Mononuclear cell (primary cell): Measurements from ENCODE around the gene BANP. TPM values are rescaled to one million over a fixed set of nuclear protein-coding genes. Genes with fewer than 3 reads are reported as not detected.
"Not testable (repeated sequence)": the region's sequence is repeated elsewhere in the genome, so short reads cannot be mapped to it uniquely, and the experiment has no call there.

Experiments
- H3K27me3 ChIP-seq: 2 replicates; pipeline ENCODE4 v1.6.0; 2011; ENCODE audit warnings: low read length, control low read depth; ENCODE audit not compliant: insufficient read depth
- H3K4me1 ChIP-seq: 2 replicates; pipeline ENCODE4 v1.5.1; 2011; ENCODE audit warnings: mild to moderate bottlenecking, low read length, control low read depth; ENCODE audit not compliant: insufficient read depth
- H3K4me3 ChIP-seq: 2 replicates; pipeline ENCODE4 v1.5.1; 2011; ENCODE audit warnings: mild to moderate bottlenecking, low read length, moderate library complexity
- H3K9me3 ChIP-seq: 2 replicates; pipeline ENCODE4 v1.5.1; 2011; ENCODE audit warnings: low read depth, mild to moderate bottlenecking, control low read depth, low read length
- total RNA-seq: library from RNA; depleted of rRNA; stranded (reverse); fragments of >200 nt; gene quantifications from one replicate; pipeline ENCODE4 v1.2.3, GENCODE V29; 2012

BANP gene
- total RNA-seq, 1 donor = 71.8 TPM

GRCh38 chr16:88092791-88093555, 141.7 kb downstream of the BANP start:
- not testable (repeated sequence) for H3K4me1 ChIP-seq, H3K9me3 ChIP-seq, H3K4me3 ChIP-seq, H3K27me3 ChIP-seq

GRCh38 chr16:88093556-88094252, 142.5 kb downstream of the BANP start:
- not testable (repeated sequence) for H3K4me1 ChIP-seq, H3K4me3 ChIP-seq, H3K9me3 ChIP-seq, H3K27me3 ChIP-seq

GRCh38 chr16:88094253-88094575, 143.0 kb downstream of the BANP start:
- H3K27me3 ChIP-seq, H3K4me1 ChIP-seq, H3K4me3 ChIP-seq, H3K9me3 ChIP-seq: not testable (repeated sequence)

- H3K9me3 ChIP-seq, H3K4me1 ChIP-seq, H3K27me3 ChIP-seq, H3K4me3 ChIP-seq: not testable (repeated sequence)
Observed at GRCh38 chr16:88094900-88095299, 143.7 kb downstream of the BANP start.

GRCh38 chr16:88096659-88097058, 145.4 kb downstream of the BANP start:
- not testable (repeated sequence) for H3K4me3 ChIP-seq, H3K27me3 ChIP-seq, H3K9me3 ChIP-seq, H3K4me1 ChIP-seq

- H3K27me3 ChIP-seq, H3K9me3 ChIP-seq, H3K4me3 ChIP-seq, H3K4me1 ChIP-seq: not testable (repeated sequence)
Observed at GRCh38 chr16:88098731-88099562, 147.7 kb downstream of the BANP start.

GRCh38 chr16:88099563-88099890, 148.3 kb downstream of the BANP start:
- H3K4me1 ChIP-seq = no peaks in the 10 kb centered on the region
- H3K9me3 ChIP-seq = no peaks in the 10 kb centered on the region
- H3K4me3 ChIP-seq = no peak overlapping the region
- no peaks in the 10 kb centered on the region for H3K27me3 ChIP-seq

- H3K9me3 ChIP-seq, H3K4me3 ChIP-seq, H3K4me1 ChIP-seq, H3K27me3 ChIP-seq: not testable (repeated sequence)
Observed at GRCh38 chr16:88099956-88100355, 148.7 kb downstream of the BANP start.

- not testable (repeated sequence) for H3K4me1 ChIP-seq, H3K4me3 ChIP-seq, H3K9me3 ChIP-seq, H3K27me3 ChIP-seq
Observed at GRCh38 chr16:88100801-88101622, 149.8 kb downstream of the BANP start.

- H3K4me1 ChIP-seq, H3K9me3 ChIP-seq, H3K4me3 ChIP-seq, H3K27me3 ChIP-seq: not testable (repeated sequence)
Observed at GRCh38 chr16:88101623-88102105, 150.4 kb downstream of the BANP start.

GRCh38 chr16:88102597-88102996, 151.4 kb downstream of the BANP start:
- H3K9me3 ChIP-seq = no peaks in the 10 kb centered on the region
- H3K4me1 ChIP-seq = no peaks in the 10 kb centered on the region
- no peak overlapping the region for H3K4me3 ChIP-seq
- no peaks in the 10 kb centered on the region for H3K27me3 ChIP-seq

GRCh38 chr16:88103011-88103410, 151.8 kb downstream of the BANP start:
- Histone ChIP-seq H3K9me3 (no peaks in the 10 kb centered on the region), H3K27me3 (no peaks in the 10 kb centered on the region), H3K4me3 (no peak overlapping the region), H3K4me1 (no peaks in the 10 kb centered on the region)

- no peaks in the 10 kb centered on the region for H3K27me3 ChIP-seq
- H3K4me3 ChIP-seq = no peak overlapping the region
- H3K9me3 ChIP-seq = no peaks in the 10 kb centered on the region
- no peaks in the 10 kb centered on the region for H3K4me1 ChIP-seq
Observed at GRCh38 chr16:88103581-88104188, 152.5 kb downstream of the BANP start.

- H3K4me1 ChIP-seq, H3K27me3 ChIP-seq, H3K4me3 ChIP-seq, H3K9me3 ChIP-seq: not testable (repeated sequence)
Observed at GRCh38 chr16:88104363-88104762, 153.1 kb downstream of the BANP start.
